CD4-positive, alpha-beta T cell treated with Interleukin-4 for 1 hour (primary cell): ENCODE data around the gene CPSF3.
"Not testable (repeated sequence)": the region's sequence is repeated elsewhere in the genome, so short reads cannot be mapped to it uniquely, and the experiment has no call there.

Source experiments
- DNase-seq, 2 donors: peaks; one replicate each; pipeline ENCODE4 v3.0.0-alpha.2; 2020 to 2022

CPSF3 gene

DNA sequence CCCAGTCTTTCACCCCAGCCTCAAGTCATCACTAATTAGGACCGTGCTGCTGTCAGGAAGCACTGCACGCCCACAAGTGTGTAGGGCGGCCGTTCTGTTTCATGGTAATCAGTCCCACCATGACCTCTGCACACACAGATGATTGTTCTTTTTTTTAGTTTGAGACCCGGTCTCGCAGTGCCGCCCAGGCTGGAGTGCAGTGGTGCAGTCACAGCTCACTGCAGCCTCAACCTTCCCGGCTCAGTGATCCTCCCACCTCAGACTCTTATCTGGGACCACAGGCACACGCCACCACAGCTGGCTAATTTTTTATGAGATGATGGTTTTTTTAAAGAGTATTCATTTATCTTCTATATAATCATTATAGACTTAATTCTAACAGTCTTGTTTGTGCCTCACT lies 49.1 kb downstream of the CPSF3 start:
- no peak for DNase-seq

GRCh38 chr2:9473308-9473984 lies 50.0 kb downstream of the CPSF3 start:
- DNase-seq = no peak

DNA sequence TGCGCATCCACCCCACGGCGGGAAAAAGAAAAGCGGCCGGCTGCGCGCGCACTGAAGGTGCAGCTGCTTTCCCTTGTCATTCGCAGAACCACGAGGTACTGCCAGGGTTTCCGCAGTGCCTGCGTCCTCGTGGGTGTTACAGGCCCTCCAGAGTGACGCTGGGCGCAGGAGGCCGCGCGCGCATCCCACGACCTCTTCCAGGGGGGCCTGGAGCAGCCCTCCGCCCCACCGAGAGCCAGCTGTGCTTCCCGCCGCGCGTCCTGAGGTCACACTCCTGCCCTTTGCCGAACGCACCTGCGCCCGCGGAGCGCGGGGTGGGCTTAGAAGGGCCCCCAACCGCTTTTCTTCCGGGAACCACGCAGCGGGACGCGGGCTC lies 50.5 kb downstream of the CPSF3 start:
- peak; percentile 73 to 77 for DNase-seq

DNA sequence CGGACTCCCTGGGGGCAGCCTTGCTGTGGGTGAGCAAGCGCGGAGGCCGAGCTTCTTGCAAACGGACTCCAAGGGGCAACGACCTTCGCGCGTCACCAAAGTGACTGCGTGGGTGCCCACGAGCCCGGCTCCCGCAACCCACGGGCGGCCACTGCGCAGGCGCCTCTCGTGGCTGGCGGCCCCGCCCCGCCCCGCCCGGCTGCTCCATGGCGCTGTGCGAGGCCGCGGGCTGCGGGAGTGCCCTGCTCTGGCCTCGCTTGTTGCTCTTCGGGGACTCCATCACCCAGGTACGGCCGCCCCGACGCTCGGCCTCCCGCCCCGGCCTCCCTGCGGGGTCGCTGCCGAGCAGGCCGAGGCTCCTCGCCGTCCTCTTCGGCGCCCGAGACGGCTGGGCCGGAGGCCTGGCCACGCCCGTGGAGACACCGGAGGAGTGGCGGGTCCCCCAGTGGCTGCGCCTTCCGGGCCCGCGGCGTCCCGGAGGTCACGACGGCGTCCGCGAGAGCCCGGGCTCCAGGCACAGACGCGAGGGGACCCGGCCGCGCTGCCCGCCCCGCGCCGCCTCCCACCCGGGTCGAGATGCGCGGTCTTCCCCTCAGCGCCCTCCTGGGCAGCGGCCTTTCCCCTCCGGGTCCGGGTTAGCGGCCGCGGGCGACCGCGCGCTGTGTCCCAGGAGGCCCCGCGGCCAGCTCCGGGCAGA lies 51.1 kb downstream of the CPSF3 start, which contains the start of gene IAH1:
TSS of gene IAH1 (plus strand) at position 191 of the 697 bp plus-strand sequence. CDS start at position 207, 16 bp downstream.
- peak; percentile 68 to 82 for DNase-seq

DNA sequence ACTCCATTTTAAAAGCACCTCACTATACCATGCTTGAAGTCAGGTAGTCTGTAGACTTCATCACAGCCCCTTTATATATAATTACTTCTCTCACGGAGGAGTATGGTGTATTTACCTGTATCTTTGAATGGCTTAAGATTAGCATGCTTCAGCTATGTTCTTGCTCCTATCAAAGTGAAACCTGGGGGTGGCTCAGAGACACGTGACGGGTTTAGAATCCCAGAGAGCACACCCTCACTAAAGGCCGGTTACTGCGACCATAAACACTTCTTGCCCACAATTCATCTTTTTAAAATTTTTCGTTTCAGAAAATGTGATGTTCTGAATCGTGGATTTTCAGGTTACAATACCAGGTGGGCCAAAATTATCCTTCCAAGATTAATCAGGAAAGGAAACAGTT lies 54.5 kb downstream of the CPSF3 start:
- DNase-seq = no peak

DNA sequence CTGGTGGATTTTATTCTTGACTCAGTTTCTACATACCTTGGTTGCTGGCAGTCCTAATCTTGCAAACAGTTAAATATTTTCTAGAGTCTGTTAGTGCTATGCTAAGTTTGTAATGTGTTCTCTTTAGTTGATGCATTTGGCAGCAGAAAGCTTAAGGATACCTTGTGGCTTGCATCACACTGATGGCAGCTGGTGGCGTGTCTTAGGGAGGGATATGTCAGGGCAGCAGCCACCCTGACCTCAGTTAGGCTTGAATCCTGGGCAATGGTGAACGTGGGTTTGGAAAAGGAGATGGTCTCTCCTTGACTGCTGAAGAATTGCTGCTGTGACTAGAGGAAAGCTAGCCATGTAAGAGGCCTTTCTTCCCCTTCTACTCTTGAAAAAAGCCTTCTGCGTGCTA lies 55.1 kb downstream of the CPSF3 start:
- DNase-seq = no peak

DNA sequence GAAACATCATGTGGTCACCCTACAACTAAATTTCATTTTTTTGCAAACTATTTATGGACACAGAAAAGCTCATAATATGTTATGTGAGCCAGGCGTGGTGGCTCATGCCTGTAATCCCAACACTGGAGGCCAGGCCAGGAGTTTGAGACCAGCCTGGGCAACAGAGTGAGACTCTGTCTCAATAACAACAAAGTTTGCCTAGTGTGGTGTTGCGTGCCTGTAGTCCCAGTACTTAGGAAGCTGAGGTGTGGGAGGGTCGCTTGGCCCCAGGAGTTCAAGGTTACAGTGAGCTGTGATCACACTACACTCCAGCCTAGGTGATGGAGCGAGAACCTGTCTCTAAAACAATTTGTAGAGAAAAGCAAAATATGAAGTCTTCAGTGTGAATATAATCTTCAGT lies 56.7 kb downstream of the CPSF3 start:
- DNase-seq = no peak

DNA sequence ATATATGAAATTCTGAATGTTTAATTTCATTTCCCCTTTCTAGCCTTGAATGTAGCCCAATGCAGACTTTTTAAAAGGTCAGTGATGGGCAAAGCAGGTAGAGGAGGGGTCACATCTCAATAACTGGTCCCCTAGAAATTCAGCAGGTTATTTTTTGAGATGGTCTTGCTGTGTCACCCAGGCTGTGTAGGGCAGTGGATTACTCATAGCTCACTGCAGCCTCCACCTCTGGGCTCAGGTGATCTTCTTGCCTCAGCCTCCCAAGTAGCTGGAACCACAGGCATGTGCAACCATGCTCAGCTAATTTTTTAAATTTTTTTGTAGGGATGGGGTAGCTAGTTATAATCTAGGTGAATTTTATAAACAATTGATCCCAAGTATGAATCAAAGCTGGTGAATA lies 59.7 kb downstream of the CPSF3 start:
- no peak for DNase-seq

GRCh38 chr2:9484533-9484932 lies 61.1 kb downstream of the CPSF3 start:
- no peak for DNase-seq

- DNase-seq = no peak
These were observed 65.4 kb downstream of the CPSF3 start for GRCh38 chr2:9488583-9489547.

- DNase-seq = no peak
These were observed 67.3 kb downstream of the CPSF3 start for GRCh38 chr2:9490789-9491188.

- DNase-seq = no peak
These were observed 69.5 kb downstream of the CPSF3 start for GRCh38 chr2:9492927-9493326.

- DNase-seq = no peak
These were observed 70.0 kb downstream of the CPSF3 start for GRCh38 chr2:9493478-9493877.

DNA sequence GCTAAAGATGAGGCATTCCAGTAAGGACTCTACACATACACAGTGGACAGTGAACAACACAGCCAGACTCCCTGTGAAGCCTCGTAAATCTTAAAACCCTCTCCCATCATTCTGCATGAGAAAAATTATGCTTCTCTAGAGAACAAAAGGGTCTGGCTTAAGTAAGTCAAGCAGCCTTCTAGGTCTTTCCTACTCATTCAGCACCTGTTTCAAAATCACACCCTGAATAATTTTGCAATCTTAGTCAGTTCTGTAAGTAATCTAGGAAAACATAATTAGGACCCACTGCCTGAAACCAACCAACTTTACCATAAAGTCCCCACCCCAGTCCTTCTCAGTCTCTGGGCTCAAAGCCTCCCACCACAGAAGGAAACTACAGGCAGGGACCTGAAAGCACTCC lies 70.6 kb downstream of the CPSF3 start:
- no peak for DNase-seq

DNA sequence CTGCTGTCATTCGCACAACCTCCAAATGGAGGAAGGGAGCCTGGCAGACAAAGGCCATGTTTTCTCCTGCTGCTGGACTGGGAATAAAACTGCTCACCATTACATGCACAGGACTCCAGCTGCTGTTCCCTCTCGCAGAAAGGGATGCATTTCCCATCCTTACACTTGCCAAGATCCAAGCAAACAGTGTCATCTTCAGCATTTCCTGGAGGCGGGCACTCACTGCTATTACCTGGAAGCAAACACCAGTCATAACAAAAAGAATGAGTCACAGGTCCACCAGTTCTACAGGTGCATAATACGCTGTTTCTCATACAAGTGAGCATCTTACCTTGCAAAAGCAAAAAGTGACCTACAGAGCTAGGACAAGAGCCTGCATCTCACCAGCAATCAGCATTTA lies 73.6 kb downstream of the CPSF3 start:
- no peak for DNase-seq

GRCh38 chr2:9498210-9498609 lies 74.8 kb downstream of the CPSF3 start:
- DNase-seq = no peak

GRCh38 chr2:9508931-9509330 lies 85.5 kb downstream of the CPSF3 start:
- DNase-seq = no peak

DNA sequence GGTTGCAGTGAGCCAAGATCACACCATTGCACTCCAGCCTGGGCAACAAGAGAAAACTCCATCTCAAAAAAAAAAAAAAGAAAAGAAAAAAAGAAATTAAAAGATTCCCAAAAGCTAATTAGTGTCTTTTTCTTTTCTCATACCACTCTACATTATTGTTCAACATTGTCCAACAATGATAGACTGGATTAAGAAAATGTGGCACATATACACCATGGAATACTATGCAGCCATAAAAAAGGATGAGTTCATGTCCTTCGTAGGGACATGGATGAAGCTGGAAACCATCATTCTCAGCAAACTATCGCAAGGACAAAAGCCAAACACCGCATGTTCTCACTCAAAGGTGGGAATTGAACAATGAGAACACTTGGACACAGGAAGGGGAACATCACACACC lies 90.5 kb downstream of the CPSF3 start:
- not testable (repeated sequence) for DNase-seq

DNA sequence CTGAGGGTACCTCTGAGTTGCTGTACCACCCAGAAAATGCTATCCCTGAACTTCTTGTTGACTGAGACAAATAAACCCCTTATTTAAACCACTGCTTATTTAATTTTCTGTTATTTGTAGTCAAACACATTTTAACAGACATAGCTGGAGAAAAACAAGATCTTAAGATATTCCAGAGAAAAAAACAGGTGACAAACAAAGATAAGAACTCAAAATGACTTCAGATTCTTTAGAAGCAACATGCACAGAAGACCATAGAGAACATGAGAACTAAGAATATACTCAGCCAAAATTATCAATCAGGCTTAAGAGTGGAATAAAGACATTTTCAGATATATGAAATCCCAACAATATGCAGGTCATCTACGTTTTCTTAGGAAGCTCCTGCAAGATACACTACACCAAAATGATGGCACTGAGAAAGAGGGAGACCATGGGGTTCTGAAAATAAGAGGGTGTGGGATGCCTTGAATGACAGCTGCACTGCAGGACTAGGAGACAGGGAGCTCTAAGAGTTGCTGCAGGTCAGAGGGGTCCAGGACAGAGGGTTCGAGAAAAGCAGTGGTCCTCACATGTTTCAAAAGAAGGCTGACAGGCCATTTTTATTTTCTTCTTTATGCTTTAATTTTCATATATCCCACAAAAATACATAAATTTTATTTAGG lies 93.8 kb downstream of the CPSF3 start:
- no peak for DNase-seq

- no peak for DNase-seq
These were observed 94.7 kb downstream of the CPSF3 start for GRCh38 chr2:9518163-9518562.

DNA sequence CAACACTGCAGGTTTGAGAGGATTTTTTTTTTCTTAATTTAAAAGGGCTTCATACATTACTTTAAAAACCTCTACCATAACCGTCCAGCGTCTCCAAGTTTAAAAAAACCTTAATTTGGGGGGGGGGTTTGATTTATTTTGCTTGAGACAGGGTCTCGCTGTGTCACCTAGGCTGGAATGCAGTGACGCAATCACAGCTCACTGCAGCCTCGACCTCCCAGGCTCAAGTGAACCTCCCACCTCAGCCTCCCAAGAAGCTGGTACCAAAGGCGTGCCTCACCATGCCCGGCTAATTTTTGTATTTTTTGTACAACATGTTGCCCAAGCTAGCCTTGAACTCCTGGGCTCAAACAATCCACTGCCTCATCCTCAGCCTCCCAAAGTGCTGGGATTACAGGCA lies 95.3 kb downstream of the CPSF3 start:
- no peak for DNase-seq

GRCh38 chr2:9519250-9519649 lies 95.8 kb downstream of the CPSF3 start:
- DNase-seq = no peak
